Stimulated activated CD8-positive, alpha-beta memory T cell treated with anti-CD3 and anti-CD28 coated beads, Interleukin-4, amount 100 ng/mL, for 4 hours (primary cell): Measurements from ENCODE around the gene FLT4.

Experiments
- DNase-seq, 2 donors: peaks; one replicate each; pipeline ENCODE4 v3.0.0-alpha.2; 2020; ENCODE audit warnings: low read depth in 2 of 2, low spot score in 1 of 2

FLT4 gene

DNA sequence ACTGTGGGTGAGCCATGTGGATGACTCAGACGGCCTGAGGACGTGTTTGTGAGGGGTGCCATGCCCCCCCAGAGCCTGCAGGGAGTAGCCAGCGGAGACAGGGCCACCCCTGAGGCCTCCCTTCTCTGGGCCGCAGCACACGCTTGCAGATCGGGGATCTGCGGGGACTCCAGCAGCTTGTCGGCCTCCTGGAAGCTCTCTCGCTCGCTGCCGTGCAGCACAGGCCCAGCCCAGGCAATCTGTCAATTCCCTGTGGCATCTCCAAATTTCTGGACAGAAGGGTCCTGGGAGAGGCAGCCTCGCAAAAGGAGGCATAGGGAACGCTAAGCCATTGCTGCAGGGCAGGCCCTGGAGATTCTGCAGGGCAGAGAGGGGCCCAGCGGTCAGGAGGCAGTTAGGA lies 21.2 kb downstream of the FLT4 start:
- no peak for DNase-seq

DNA sequence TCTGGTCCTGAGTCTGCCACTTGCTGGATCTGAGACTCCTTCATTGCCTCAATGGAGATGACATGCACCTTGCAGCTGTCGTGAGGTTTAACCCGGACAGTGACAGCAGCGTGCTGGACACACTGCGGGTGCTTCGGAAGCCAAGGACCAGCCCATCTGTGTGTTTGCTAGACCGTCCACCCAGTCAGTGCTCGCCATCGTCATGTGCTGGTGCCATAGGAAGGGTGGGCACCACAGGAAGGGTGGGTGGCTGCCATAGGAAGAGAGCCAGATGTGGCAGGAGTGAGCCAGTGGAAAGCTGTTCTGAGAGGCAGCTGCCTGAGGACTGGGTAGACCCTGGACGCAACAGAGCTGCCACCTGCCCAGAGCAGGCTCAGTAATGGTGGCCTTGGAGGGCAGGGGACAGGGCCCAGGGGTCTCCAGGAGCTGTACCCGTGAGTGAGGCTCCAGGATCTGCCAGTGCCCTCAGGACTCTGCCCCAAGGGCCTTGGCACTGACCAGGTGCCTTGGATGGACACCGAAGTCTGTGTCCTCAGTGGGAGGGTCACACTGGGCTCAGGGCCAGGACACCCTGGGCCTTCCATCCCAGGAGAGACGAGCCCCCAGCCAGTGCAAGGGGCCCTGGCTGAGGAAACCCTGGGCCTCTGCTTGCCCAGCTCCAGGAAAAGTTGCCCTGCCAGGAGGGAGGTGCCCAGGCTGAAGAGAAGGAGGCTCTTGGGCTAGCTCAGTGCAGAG lies 21.8 kb downstream of the FLT4 start:
- DNase-seq, result no peak

DNA sequence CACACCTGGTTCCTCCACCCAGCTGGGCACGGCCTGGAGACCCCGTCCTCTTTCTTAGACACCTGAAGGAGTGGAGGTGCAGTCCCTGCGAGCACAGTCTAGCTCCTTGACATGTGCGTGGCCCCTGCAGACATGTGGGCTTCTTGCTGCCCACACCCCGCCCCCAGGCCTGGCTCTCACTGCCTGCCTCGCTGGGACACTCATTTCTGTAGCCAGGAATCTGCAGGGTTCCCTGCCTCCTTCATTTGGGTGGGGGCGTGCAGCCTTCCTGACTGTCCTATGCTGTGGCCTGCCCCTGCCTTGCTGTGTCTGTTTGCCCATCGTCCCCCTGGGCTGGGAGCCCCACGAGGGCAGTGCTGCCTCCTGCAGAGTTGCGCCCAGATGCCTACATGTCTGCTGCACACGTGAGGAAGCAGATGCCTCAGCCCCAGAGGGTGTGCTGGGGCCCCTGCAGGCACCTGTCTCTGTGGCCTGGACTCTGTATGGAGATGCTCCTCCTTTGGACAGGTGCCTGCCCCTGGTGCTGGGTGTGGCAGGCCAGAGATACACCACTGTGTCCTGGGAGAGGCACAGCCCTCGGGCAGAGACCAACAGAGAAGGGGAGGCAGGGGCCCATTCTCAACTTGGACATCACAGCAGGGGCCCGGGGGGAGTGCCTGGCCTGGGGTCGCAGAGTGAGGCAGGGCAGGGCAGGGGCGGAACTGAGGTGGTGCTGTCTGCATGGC lies 22.6 kb downstream of the FLT4 start:
- no peak for DNase-seq

DNA sequence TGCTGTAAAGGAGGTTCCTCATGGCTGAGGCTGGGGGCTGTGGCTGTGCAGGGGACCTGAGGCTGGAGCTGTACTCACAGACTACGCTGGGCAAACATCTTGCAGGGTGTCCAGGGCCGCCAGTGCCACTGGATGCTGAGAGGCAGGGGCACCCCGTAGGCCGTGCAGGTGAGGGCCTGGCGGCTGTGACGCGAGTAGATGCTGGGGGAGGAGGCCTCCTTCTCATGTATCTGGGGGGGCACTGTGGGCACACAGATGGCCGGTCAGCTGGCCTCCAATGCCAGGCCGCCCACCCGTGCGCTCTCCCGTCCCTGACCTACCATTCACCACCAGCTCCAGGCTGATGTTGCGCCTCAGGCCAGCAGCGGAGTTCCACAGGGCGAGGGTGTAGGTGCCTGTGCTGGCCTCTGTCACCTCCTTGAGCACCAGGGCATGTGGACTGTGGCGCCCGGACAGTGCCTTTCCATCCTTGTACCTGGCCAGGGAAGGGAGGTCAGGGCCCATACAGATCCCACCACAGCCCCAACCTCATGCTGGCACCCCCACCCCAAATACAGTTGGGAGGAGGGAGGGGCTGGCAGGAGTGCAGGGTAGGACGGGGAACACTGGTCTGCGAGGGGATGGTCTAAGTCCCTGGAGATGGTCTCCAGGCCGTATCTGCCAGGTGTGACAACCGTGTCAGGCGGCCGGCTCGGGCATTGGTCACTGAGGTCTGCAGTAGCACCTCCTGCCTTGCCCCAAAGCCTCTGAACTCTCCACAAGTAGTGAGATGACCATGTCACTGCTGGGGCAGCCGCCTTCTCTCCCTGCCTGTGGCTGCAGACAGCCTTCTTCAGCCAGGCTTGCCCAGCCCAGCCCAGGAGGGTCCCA lies 23.4 kb downstream of the FLT4 start:
- no peak for DNase-seq

DNA sequence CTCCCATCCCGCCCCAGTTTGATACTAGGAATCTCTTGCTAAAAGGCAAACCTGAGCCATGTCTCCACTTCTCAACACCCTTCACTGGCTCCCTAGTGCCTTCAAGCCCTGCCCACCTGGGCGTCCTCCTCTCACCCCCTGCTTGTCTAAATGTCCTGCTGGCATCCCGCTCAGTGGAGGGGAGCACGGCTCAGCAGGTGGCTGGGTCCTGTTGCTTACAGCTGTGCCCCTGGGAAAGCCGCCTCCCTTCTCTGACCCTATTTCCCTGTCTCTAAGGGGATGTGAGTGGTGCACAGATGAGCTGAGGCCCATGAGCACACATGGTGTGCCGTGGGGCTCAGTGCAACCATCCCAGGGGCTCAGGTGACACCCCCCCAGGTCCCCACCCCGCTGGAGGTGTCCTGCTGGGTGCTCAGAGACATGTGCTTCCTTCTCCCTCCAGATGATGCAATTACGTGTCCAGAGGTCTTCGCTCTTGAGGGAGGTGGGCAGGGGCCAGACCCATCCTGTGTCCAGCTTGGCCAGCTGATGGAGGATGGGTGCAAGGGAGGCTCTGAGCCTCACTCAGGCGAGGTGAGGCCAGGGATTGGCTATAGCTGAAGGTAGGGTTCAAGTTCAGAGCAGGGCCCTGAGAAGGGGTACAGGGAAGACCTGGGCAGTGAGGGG lies 24.1 kb downstream of the FLT4 start:
- no peak for DNase-seq

DNA sequence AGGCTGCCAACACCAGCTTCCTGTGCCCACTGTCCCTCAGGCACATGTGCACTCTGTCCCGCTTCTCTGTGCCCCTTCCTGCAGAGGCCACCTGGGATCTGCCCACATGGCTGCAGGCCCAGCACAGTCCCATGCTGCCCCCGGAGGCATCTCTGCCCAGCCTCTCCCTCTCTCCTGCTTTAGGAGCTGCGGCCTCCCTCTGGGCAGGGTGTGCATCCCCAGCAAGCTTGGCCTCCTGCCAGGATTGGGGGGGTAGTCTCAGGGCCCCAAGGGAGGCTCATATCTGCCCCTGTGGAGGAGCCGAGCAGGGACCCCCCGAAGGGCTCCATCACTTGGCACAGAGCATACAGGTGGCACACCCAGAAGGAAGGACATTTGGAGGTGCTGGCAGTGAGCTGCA lies 24.8 kb downstream of the FLT4 start:
- no peak for DNase-seq

DNA sequence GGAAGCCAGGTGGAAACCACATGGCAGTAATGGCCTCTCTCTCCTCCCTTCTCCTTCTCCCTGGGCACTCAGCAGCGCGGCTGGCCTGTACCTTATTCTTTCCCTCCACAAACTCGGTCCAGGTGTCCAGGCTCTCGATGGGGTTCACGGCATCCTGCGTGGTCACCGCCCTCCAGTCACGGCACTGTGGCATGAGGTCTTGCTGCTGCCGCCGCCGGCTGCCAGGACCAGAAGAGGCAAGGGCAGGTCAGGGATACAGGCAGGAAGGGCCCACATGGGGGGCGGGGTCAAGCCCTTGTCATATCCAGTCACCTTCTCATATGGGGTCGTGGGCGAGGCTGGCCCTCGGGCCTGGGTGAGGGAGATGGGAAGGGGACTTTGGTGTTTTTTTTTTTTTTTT lies 25.6 kb downstream of the FLT4 start:
- no peak for DNase-seq

DNA sequence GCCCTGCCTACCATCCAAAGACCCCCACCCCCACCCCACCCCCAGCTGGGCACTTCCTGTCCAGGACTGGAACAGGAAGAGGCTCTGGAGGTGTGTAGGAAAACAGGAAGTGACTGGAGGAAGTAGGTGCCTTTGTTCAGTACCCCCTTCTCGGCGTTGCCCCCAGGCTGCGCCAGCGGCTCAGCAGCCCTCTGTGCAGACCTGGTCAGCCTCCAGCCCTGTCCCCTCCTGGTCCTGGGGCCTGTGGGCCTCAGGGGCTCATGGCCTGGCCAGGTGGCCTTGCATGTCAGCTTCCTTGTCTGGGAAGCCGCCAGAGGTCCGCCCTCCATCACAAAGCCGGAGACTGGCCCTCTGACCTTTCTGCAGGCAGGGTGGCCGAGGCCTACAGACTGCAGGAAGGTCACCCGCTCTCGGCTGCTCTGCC lies 26.0 kb downstream of the FLT4 start:
- DNase-seq, result no peak

DNA sequence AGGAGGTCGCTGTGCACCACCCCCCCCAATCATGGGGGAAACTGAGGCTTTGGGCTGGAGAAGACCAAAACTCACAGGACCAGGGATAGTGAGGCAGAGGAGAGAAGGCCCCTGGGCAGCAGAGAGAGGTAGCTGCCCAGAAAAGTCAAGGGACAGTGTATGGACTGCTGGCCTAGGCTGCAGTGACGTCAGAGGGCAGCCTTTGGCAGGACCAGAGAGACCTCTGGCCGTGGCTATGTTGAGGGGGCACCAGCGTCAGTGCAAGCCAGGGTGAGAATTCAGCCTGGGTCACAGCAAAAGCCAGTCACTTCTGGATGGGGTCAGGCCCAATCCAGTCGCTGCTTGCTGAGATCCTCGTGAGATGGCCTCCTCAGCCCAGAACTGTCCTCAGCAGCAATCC lies 26.5 kb downstream of the FLT4 start:
- no peak for DNase-seq

DNA sequence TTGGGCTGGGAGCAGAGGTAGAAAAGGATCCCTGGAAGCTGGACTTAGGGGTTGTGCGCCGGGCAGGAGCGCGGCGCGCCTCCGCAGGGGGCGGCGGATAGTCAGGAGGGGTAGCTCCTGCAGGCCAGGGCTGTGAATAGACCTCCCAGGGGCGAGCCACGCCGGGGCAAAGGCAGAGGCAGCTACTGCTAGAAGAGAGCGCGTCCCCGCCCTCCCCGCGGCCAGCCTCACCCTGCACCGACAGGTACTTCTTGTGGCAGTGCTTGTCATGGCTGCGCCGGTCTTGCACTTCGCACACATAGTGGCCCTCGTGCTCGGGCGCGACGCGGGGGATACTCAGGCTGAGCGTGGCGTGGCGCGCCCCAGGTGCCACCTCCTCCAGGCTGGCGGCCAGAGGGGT lies 28.1 kb downstream of the FLT4 start:
- no peak for DNase-seq

DNA sequence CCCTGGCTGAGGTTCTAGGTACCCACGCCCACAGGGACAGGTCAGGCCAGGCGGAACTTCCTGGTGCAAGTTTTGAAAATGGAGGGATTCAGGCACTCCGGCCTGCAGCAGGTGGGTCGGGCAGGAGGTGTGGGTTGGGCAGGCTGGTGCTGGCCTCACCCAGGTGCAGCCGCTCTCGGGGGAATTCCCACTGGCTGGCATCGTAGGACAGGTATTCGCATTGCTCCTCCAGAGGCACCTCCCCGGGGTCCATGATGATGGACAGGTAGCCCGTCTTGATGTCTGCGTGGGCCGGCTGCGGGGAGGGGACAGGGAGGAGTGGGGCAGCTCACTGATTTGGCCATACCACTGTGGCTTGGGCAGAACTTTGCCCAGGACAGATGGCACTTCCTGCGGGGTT lies 29.4 kb downstream of the FLT4 start:
- DNase-seq, result no peak

DNA sequence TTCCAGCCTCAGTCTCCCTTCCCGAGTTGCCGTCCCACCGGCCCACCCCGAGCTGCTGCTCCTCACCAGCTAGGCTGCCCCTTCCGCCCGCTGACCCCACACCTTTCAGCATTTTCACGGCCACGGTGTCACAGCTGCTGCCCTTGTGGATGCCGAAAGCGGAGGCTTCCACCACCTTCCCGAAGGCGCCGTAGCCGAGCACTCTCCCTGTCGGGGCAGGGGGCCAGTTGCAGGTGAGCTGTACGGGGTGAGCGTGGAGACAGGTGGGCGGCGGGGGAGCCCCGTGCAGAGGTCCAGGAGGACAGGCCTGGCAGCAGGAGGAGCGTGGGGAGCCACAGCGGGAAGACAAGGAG lies 29.9 kb downstream of the FLT4 start:
- DNase-seq, result no peak

DNA sequence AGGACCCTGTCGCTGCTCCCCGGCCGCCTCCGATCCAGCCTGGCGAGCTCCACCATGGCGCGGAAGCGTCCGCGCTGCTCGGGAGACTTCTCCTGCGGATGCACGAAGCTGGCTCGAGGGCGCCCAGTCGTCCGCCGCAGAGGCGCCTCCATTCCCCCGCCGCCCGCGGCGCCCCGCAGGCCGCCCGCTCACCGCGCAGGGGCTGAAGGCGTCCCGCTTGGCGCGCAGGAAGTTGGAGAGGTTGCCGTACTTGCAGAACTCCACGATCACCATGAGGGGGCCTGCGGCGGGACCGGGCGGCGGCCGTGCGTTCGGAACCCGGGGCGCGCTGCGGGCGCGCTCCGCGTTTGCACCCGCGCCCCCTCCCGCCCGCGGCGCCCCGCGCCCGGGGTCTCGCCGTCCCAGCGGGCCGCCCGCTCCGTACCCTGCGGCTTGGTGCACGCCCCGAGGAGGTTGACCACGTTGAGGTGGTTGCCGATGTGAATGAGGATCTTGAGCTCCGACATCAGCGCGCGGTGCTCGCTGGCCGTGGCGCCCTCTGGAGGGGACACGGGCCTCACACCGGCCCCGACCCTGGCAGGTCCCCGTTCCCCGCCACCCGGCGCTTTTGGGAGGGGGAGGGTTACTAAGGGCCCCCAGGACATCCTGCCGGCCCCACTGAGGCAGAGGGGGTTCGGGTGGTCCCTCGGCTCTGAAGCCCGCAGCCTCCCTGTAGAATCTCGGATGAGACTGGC lies 30.4 kb downstream of the FLT4 start:
- DNase-seq, result no peak

DNA sequence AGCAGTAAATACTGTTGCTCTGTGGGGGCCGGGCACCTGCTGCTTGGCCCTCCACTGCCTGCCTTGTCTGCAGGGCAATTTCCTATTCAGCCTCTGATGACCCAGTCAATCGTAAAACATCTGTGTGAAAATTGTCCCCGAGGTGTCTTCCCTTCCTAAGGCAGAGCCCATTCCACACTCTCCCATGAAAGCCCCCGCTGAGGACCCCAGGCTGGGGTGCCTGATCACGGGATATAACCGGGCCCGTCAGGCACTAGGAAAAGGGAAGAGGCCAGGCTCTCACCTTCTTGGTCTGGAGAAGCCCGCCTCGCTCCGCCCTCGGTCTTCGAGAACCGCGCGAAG lies 30.9 kb downstream of the FLT4 start:
- DNase-seq, result no peak

DNA sequence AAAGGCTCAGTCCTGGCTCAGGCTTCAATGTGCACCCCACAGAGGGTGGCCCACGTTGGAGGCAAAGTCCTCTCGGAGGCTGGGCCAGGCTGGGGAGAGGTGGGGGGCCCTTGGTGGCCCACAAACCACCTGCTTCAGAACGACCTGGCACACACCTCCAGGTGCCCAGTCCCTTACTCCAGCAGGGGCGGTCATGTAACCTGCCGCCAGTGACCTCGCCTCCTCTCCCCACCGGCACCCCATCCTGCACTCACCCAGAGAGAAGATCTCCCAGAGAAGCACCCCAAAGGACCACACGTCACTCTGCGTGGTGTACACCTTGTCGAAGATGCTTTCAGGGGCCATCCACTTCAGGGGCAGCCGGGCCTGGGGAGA lies 35.6 kb downstream of the FLT4 start:
- no peak for DNase-seq

DNA sequence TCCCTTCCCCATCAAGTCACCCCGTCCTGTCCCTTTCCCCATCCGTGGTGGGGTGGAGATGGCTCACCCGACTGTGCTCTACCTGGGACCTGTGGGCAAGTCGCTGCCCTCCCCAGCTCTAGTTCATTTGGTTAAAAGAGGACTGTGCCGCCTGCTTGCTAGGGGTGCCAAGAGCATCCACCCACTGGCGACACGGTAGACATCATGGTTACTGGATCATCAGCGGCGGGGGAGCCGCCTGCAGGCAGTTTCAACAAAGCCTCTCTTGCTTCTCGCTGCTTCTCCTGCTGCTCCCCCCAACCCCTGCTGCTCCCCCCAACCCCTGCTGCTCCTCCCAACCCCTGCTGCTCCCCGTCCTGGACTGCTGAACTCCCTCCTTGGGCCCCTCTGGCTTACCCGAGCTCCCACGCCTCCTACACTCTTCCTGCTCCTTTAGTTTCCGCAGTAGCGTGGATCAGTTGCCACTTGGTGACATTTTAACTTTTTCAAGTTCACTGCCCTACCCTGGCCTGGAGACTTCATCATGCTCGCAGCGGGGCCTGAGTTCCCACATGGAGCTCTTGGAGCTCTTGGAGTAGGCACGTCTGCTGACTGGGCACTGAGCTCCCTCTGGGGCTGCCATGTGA lies 36.1 kb downstream of the FLT4 start:
- DNase-seq, result no peak

DNA sequence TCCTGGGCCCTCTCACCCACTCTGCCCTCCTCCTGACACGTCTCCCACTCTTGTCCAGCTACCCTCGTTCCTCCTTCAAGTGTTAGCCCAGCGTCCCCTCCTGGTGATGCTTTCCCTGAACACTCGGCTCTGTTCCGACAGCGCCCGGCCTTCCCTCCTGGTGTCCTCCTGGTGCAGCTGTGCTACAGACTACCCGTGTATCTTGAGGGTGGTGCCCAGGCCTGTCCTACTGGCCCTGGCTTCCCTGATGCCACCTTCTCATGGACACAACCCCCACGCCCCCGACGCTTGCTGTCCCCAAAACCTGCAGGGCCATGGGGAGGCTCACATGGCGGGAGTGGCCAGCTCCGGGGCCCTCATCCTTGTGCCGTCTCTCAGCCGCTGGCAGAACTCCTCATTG lies 36.7 kb downstream of the FLT4 start:
- DNase-seq, result no peak

DNA sequence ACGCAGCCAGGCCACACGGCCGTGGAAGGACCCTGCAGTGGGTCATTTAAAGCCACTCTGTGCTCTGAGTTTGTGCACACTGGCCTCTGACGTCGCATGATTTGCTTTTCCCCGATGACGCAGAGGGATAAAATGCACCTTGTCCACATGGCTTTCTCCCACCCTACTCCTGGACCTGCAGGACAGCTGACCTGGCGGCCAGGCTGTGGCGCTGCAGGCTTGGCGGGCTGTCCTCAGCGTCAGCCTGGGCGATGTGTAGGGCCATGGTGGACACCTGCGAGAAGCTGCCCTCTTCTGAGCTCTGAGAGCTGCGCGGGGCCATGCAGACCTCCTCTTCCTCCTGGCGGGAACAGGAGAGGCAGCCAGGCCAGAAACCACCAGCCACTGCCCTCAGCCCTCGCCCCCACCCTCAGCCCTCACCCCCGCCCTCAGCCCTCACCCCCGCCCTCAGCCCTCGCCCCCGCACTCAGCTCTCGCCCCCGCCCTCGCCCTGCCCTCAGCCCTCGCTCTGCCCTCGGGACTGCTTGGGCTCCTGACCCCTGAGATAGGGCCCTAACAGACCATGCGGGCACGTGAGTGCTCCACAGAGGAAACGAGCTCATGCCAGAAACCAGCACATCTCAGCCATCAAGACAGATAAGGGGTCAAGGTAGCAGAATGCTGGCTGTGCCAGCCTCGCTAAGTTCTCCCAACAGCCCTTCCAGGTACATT lies 38.1 kb downstream of the FLT4 start:
- no peak for DNase-seq

DNA sequence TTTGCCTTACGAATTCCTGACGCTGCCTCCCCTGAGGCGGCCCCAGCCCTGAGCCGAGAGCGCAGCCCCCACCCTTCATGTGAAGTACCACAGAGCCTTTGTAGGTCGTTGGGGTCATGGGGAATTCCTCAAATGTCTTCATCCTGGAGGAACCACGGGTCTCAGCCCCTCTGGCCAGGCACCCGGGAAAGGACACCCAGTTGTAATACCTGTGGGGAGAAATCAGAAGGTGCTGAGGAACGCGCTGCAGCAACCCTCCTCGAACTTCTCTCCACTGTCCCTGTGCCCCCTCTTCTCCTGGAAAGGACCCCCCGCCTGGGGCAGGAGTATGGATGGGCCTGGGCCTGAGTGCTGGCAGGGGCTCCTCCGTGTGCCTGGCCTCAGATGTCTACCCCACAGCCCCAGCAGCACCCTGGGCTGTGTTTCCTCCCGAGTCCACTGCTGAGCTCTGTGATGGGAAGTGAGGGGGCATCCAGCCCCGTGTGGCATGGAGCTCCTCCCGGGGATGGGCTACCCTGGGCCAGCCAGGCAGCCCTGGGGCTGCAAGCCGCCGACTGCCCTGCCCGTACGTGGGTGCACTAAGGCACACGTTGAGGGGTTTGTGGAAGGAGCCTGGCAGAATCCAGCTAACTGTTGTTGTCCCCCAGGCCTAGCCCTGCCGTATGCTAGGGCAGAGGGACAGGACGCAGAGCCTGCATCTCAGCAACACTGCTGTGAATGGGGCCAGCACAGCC lies 39.4 kb downstream of the FLT4 start:
- DNase-seq, result no peak
